Embryonic facial prominence (tissue), 1 donor: ENCODE results near the gene PIAS3.

Experiments
- DNase-seq: peaks from one replicate; pipeline ENCODE4 v3.0.0-alpha.2; 2016; ENCODE audit errors: extremely low spot score

Gene PIAS3

DNA sequence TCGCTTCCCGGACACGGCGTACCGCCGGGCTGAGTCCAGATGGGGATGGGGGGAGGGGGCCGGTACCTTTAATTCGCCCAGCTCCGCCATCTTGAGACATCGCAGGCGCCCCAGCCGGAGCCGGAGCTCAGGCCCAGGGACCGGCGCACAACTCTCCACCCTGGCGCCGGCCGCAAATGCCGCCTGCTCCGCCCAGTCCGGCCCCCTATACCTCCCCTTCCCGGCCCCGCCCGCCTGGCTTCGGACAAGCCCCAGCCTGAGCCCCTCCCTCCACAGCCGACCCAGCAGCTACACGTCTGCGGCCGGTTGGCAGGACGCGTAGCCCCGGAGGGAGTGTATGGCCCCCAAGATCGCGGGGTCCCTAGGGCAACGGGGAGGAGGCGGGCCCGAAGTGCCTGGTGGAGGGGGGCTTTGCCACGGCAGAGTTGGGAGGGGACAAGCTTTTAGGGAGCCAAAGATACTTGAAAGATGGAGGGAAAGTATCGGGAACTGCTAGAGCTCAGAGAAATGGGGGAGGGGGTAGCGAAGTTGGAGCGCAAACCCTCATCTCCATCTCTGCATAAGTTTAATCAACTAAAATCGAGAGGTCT, at the start of gene PIAS3:
Gene PIAS3, minus strand, starts transcription at position 181 of the 590 bp plus-strand sequence. Its CDS starts 91 bp downstream, at position 90.
- peak; percentile 87 for DNase-seq

DNA sequence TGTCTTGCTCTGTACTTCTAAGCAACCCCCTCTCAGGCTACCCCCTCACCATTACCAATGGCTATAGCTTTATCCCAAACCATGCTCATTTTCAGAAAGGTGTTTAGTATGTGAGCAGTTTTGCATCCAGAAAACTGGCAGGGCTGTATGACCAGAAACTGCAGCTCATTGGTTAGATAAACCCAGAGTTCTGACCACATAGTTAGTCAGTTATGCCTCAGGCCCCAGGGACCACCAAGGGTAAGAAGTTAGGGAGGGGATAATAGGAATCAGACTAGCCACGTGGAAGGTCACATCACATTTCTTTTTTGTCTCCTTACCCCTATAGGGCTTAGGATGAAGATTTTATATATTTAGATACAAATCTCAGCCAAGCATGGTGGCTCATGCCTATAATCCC, 49.8 kb upstream of the PIAS3 start:
- no peak for DNase-seq

DNA sequence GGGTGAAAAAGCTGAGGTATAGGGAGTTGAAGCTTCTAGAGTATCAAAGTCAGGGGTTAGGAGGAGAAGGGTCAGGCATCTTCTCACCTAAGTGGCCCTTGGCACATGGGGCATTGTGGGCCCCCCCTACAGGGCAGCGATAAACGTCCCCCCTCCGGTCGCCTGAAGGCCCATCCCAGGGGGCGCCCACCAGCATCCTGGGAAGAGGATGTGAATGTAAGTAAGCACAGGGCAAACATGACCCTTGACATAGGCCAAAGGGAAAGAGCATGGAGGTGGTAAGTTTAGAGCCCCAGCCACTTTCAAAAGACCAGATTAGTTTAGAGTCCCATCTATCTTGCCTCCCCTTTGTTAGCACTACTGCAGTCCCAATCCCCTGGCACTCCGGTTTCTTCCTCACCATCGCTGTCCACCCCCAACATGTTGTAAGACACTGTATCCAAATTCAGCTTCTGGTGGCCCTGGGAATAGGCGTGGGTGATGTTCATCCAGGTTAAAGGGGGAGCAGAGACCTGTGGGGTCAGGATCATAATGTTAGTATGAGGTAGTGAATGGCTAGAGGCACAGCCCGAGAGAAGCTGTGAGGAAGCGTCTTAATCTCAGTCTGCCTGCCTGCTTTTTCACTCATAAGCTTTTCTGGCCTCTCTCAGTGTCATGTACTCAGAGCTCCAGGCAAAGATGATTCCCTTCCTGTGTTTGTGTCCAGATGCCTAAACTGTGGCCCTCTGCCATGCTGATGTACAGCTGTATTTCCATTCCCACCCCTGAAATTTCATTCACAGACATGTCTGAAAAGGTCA, 48.3 kb upstream of the PIAS3 start:
- DNase-seq: no peak

DNA sequence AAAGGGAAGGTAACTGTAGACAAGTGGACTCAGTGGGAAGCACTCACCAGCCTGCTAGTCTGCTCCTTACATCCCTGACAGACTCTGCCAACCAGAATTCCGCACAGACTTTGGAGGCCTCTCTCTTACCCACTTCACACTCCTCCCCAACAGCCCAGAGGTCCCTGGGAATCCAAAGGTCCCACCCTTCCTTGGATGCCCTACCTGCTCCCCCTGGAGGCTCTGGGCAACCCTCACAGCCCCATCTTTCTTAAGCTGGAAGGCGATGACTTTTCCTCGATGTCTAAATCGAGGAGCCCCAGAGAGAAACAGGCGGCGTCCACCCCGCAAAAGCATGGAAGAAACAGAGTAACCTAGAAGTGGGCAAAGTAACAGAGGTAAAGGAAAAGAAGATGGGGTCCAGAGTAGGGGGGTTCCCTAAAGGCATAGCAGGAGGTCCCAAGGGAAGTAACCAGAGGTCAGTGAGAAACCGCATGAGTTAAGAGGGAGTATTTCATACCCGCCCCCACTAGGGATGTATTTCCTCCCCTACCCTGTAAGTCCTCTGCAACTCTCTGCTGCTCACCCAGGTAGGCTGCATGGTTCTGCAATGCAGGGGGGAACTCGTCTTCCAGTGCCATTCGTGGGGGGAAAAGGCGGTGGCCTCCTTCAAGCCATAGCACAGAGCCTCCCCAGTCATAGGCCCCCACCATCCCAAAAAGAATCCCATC, 42.6 kb upstream of the PIAS3 start:
- DNase-seq: no peak

DNA sequence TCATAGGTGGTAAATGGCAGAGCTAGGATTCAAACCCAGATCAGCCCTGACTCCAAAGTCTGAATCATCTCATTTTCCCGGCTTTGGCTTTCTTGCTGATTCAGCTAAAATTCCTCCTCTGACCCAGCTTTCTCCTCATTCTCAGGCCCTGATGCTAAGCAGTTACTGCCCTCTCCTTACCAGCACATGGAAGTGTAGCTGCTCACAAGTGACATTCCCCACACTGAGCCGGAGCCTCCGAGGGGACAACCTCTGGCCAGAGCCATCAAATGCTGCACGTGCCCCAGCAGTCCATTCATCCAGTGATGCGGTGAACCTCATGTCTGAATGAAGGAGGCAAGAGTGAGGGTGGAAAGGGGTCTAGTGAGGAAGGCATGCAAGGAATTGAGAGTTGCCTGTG, 39.9 kb upstream of the PIAS3 start:
- DNase-seq: no peak

DNA sequence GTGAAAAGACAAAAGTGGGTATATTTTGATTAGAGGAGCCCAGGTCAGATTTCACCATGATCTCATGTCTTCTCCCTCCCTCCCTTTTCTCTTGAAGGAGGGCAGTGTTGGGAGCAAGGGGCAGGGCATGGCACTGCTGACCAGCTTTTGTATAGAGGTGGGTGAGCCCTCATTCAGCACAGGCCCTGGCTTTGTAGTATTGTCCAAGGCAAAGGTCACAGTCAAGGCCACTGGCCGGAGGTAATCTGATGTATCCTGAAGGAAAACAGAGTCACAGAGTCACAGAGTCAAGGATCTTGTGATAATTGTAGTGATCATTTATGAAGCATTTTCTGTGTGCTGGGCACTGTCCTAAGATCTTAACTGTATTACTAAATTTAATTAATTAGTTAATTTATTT, 39.1 kb upstream of the PIAS3 start:
- DNase-seq: no peak

DNA sequence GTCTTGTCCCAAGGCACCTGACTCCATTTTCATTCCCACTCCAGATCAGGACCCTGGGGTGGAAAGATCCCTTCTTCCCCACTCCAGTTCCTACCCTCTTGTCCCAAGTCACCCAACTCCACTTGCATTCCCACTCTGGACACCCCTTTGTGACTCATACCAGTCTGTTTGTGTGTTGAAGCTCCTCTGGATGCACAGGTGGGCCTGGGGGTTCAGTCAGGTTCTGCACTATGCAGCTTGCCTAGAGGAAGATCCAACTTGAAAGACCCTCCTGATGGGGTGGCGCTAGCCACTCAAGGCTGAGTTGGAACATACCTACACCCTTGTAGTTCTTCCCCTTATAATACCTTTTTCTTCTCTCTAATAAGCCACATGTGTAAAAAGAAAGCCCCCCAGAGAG, 36.6 kb upstream of the PIAS3 start:
- DNase-seq: no peak

DNA sequence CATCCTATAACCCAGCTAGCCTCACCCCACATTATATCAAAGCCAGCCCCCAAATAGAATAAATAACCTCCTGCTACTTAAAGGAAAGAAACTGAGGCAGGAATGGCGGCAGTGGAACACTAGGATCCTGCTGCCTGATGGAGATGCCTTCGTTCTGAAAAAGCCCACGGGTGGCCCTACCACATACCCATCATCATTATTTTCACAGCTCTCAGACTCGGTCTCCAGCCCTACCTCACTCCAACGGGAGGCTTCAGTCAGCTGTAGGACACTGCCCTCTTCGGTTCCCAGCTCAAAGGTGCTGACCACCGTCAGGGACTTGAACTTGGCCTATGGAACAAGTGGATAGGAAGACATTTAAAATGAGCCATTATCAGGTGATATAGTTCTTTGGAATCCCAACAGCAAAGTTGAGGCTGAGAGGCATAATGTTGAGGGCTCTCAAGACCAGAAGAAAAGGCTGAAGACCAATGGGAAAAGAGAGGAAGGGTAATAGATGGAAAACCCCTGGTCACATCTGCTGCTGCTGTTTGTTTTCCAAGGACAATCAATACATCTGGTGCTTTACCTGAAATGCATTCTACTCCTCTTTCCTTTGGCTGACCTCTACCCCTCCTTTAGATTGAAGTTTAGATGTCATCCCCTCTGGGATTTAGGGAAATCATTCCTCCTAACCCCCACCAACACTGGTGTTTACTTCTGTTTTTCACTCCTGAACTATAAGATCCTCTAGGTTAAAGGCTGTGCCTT, 34.6 kb upstream of the PIAS3 start:
- no peak for DNase-seq

DNA sequence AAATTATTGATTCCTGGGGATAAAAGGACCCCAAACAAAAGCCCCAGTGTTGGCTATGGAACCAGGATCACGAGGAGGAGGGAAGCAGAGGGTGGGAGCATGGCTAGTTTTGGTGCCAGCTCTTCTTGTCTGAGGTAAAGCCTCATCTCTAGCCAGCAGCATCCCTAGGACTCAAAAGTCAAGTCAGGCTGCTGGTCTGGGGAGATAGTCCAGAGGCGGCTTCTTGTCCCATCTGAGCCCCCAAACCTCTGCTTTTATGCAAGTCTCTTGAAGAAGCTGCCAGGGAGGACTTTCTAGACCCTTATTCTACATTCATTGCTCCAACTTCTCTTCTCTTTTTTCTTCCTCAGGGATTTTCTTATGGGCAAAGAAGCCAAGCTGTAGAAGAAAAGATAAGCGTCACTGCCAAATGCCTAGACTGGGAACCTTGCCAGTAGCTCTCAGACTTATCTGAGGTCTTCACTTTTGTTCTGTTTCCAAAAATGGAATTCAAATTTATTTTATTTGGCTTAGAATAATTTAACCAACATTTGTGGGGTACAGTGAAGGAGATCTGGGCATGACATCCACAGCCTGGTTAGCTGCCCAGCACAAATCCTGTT, 33.7 kb upstream of the PIAS3 start:
- DNase-seq: no peak

DNA sequence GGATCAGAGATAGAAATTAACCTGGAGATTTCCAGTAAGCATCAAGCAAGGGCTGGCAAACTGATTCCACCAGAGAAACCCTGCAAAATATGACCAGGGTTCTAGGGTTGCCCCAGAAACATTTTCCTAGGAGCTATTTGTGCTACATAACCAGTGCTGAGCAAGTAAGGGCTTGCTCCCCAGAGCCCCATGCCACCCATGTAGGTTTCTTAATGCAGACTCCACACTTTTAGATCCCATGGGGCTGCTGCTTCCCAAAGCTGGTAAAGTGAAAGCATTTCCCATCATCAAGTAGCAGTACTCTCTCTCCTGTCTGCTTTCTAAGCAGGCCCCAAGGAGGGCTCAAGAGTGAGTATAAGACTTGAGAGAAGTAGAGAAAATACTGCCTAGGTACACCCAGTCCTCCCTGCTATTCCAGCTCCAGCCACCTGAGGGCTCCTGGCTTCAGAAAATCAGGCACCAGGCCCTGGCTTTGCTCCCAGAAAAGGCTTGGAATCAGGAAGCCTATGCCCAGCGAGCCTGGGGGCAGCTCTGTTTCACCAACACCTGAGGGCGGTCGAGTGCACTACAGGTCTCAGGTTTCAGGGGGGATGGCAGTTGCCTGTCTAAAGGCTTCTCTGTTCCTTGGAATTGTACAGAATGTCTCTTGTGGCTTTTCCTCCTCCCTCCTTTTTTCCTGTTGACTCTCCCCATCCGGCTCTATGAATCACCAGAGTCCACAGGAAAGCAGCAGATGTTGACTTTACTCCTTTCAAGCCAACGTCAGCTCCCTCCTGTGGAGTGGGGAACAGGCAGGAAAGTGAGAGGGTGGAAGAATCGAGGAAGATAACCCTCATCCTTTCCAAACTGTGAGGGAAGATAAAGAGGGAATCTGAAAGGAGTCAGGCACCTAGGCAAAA, 33.0 kb upstream of the PIAS3 start:
- DNase-seq: peak; percentile 84

DNA sequence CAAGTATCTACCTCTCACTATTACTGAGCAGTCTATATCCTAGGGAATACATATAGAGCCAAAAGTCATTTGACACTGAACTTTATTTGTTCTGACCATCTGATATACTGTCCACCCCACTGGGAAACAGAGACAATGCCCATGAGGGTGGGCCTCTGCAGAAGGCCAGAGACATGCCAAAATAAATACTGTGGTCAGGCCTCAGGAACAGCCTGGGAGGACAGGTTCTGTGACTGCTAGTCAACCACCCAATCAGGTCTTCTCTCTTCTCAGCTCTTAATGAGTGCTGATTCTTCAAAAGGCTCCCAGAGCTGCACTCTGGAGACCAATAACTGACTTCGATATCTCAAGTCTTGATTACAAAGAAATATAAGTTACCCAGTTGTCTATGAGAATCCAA, 32.3 kb upstream of the PIAS3 start:
- DNase-seq: no peak

DNA sequence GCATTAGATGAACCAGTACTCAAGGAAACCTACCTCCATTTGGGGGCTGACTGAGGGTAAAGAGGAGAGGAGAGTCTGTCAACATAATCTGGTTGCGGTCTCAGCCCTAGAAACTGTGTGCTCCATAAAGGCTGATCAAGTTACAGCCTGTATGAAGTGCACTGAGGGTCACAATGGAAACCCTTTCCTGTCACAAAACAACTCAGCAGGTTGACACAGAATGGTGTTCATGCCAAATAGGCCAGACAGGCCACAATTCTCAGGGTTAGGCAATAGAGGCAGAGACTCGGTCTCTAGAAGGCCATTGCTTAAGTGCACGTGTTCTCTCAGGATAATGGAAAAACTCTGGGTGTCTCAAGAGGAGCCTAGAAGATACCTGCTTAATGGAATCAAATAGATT, 30.8 kb upstream of the PIAS3 start:
- no peak for DNase-seq

DNA sequence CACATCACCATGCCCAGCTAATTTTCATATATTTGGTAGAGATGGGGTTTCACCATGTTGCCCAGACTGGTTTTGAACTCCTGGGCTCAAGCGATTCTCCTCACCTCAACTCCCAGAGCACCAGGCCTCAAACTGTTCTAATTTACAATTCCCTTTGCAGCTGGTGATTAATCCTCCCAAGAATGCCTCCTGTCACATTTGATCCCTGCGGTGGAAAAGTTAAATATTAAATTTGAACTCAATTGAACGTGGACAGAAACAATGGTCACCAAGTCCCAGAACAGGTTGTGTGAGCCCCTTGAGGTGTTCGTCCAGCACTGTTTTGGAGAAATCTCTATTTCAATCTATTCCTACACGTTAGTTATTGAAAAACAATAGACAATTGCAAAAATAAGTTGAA, 28.8 kb upstream of the PIAS3 start:
- no peak for DNase-seq

DNA sequence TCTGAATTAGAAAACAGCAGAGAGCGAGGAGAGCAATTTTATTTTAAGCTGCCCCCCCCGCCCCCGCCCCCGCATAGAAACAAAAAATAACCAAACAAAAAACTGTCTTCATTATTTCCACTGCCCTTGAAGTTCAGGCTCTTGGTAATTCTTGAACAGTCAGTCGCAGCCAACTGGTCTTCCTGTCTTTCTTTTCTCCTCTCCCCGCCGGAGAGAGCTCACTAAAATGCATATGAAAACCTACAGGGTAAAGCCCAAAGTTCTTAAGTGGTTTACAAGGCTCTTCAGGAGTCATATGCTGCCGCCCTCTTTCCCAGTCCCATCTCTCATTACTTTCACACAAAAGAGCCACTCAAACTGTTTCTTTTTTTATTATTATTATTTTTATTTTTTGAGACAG, 27.9 kb upstream of the PIAS3 start:
- no peak for DNase-seq

DNA sequence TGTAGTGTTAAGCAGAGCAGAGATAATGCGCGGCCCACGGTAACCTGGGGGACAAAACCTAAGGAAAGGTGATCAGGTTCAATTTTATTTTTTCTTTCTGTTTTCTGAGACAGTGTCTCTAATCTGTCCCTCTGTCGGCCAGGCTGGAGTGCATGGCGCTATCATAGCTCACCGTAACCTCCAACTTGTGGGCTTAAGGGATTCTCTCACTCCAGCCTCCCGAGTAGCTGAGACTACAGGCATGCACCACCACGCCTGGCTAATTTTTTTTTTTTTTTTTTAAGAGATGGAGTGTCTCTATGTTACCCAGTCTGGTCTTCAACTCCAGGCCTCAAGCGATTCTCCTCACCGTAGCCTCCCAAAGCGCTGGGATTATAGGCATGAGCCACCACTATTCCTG, 27.5 kb upstream of the PIAS3 start:
- no peak for DNase-seq

DNA sequence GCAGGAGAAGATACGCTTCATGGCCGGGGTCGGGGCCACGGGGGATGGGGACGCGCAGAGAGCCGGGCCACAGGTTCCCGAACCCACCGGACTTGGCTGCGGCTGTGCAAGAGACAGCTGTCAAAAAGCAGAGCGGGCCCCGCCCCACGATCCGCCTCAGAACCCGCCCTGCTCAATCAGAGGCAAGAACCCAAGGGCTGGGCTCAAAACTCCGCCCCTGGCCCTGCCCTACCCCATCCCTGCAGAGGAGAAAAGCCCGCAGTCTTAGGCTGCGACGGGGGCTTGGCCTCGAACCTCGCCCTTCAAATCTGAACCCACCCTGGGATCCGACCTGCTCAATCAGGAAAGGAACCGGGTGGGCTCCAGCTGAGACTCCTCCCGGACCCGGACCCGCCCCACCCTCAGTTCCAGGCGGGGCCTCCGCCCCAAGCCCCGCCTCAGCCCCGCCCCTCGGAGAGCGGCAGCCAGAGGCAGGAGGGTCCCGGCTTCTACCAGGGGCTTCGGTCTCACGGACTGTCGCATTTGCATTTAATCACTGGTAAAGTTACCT, 26.9 kb upstream of the PIAS3 start, which contains the start of gene ANKRD35:
Gene ANKRD35, minus strand, starts transcription at position 129 of the 550 bp plus-strand sequence. Its CDS starts 108 bp downstream, at position 21.
- no peak for DNase-seq

DNA sequence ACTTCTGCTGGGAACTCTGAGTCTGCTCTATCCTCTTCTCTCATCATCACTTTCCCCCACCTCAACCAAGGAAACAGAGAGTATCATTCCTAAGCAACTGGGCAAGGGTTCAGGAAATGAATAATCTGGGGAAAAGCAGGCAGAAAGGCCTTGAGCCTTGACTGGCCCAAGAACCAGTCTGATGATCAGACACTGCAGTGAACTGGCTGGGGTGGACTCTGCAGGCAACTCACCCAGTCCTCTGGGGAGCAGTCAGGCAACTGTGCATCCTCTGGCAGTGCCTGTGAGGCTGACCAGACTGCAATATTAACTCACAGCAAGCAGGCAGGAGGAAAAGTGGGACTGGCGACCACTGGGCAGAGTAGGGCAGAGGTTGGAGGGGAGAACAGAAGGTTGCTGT, 25.8 kb upstream of the PIAS3 start:
- no peak for DNase-seq

DNA sequence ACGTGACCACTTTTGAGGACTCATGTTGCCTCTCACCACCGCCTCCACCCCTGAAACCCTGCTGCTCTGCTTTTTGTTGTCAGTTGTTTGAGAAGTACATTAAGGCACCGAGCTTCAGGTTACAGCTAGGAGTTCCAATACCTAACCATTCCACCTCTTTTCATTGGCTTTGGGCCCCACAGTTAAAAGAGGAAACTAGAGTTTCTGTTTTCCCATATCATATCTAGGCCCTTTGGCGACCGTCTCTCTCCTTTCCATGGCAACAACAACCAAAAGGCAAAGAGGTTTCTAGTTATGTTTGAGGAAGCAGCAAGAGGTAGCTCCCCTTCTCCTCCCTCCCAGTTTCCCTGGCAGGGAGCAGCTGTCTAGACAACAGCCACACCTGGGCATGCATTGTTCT, 20.9 kb upstream of the PIAS3 start:
- no peak for DNase-seq

DNA sequence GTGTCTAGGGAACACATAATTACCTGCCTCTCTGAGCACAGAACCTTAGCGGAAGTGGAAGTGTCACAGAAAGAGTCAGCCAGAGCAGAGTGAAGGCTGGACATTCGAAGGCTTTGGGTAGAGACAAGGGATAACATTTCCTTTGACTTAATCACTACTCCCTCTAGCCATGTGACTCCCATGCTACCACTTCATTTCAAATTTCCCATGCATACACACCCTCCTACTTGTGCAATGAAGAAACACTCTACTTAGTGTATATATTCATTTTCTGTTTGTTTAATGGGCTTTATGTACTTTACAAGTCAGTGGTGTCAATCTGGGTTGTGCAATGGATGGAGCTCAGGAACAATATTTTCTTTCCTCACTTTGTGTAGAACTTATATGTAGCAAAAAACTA, 19.8 kb upstream of the PIAS3 start:
- no peak for DNase-seq

DNA sequence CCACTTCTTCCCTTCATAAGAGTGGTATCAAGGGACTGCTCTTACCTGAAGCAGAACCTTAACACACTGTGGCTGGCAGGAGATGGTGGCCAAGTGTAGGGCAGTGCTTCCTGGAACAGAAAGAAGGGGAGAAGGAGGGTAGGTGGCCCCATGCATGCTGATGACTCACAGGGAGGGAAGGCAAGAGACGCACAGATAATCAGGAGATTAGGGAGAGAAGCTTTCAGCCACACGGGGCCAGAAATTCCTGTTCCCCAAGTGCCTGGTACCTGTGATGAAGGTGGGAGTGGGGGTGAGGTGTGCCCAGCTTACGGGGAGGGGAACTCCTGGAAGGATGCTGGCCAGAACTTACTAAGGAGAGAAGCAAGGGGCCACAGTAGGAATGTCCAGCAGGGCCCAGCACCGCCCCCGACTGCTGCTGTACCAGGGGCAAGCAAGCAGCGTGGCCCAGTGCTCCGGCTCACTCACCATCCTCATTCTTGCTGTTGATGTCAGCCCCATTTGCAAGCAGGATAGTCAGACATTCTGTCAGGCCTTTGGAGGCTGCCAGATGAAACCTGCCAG, 19.1 kb upstream of the PIAS3 start:
- no peak for DNase-seq
